ENCODE results near the gene ZNF276. TPM values are rescaled to one million over a fixed set of nuclear protein-coding genes. Genes with fewer than 3 reads are reported as not detected.

ZNF276 gene
- total RNA-seq, 4 donors from 2014 or later = 10.9 to 39.6 (median 22.2) TPM

DNA sequence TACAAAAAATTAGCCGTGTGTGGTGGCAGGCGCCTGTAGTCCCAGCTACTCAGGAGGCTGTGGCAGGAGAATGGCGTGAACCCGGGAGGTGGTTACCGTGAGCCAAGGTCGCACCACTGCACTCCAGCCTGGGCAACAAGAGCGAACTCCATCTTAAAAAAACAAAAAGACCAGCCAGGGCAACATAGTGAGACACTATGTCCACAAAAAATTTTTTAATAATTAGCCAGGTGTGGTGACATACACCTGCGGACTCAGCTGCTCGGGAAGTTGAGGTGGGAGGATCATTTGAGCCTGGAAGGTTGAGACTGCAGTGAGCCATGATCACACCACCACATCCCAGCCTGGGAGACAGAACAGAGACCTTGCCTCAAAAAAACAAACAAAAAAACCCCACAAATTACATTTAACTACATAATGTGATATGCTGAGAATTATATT is 66.0 kb downstream of the ZNF276 start:
- TF ChIP-seq, protein P1, sequence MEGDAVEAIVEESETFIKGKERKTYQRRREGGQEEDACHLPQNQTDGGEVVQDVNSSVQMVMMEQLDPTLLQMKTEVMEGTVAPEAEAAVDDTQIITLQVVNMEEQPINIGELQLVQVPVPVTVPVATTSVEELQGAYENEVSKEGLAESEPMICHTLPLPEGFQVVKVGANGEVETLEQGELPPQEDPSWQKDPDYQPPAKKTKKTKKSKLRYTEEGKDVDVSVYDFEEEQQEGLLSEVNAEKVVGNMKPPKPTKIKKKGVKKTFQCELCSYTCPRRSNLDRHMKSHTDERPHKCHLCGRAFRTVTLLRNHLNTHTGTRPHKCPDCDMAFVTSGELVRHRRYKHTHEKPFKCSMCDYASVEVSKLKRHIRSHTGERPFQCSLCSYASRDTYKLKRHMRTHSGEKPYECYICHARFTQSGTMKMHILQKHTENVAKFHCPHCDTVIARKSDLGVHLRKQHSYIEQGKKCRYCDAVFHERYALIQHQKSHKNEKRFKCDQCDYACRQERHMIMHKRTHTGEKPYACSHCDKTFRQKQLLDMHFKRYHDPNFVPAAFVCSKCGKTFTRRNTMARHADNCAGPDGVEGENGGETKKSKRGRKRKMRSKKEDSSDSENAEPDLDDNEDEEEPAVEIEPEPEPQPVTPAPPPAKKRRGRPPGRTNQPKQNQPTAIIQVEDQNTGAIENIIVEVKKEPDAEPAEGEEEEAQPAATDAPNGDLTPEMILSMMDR (IDR thresholded peaks at IDR 0.05; ENCODE audit: low read depth) = no peak

Other genes with a start within 250 kb of the ZNF276 start
- gene ANKRD11, start 231.0 kb upstream of the ZNF276 start, total RNA-seq = 100 to 1,000 TPM in 1 of 4 donors, 10 to 100 TPM in 3; 56.1 to 190 (median 62.6) TPM
- 100 to 1,000 TPM in 2 of 4 donors, 10 to 100 TPM in 2; 83.3 to 152 (median 105) TPM for gene SPG7, start 213.1 kb upstream of the ZNF276 start, total RNA-seq
- gene RPL13, start 160.9 kb upstream of the ZNF276 start, total RNA-seq = 1,000 to 10,000 TPM; 2,408 to 5,801 (median 4,379) TPM
- gene CPNE7, start 145.8 kb upstream of the ZNF276 start, total RNA-seq = not detected
- 1 to 10 TPM in 1 of 4 donors, not detected in 3; 2.3 TPM for gene DPEP1, start 107.9 kb upstream of the ZNF276 start, total RNA-seq
- 10 to 100 TPM; 40.4 to 64.3 (median 50.3) TPM for gene CHMP1A, start 63.8 kb upstream of the ZNF276 start, total RNA-seq
- gene SPATA33, start 63.7 kb upstream of the ZNF276 start, total RNA-seq = 1 to 10 TPM; 2.5 to 7.0 (median 5.4) TPM
- gene CDK10, start 34.8 kb upstream of the ZNF276 start, total RNA-seq = 10 to 100 TPM; 15.0 to 38.4 (median 29.0) TPM
- 10 to 100 TPM in 2 of 4 donors, 1 to 10 TPM in 2; 7.7 to 10.7 (median 9.4) TPM for gene SPATA2L, start 19.8 kb upstream of the ZNF276 start, total RNA-seq
- 10 to 100 TPM in 1 of 4 donors, 1 to 10 TPM in 3; 1.5 to 10.5 (median 3.6) TPM for gene VPS9D1, start 639 bp upstream of the ZNF276 start, total RNA-seq
- gene FANCA, start 95.1 kb downstream of the ZNF276 start, total RNA-seq = 1 to 10 TPM; 2.1 to 9.5 (median 3.7) TPM
- 1 to 10 TPM; 1.1 to 5.1 (median 3.0) TPM for gene SPIRE2, start 106.9 kb downstream of the ZNF276 start, total RNA-seq
- gene TCF25, start 152.1 kb downstream of the ZNF276 start, total RNA-seq = 100 to 1,000 TPM; 147 to 240 (median 148) TPM
- gene MC1R, start 197.3 kb downstream of the ZNF276 start, total RNA-seq = 1 to 10 TPM in 3 of 4 donors, under 1 TPM in 1; 0.98 to 5.3 (median 3.8) TPM
- gene TUBB3, start 201.8 kb downstream of the ZNF276 start, total RNA-seq = 1 to 10 TPM in 2 of 4 donors, not detected in 2; 1.8 to 7.0 TPM
- gene DEF8, start 227.2 kb downstream of the ZNF276 start, total RNA-seq = 10 to 100 TPM; 45.7 to 95.4 (median 74.2) TPM